Non-pigmented ciliary epithelial cell (primary cell): Measurements from ENCODE around the gene ACTR3C.
"Not testable (repeated sequence)": the region's sequence is repeated elsewhere in the genome, so short reads cannot be mapped to it uniquely, and the experiment has no call there.

ENCODE experiments used
- DNase-seq: peaks from one replicate; pipeline ENCODE4 v3.0.0-alpha.2; 2010; ENCODE audit warnings: low read depth

Gene ACTR3C

DNA sequence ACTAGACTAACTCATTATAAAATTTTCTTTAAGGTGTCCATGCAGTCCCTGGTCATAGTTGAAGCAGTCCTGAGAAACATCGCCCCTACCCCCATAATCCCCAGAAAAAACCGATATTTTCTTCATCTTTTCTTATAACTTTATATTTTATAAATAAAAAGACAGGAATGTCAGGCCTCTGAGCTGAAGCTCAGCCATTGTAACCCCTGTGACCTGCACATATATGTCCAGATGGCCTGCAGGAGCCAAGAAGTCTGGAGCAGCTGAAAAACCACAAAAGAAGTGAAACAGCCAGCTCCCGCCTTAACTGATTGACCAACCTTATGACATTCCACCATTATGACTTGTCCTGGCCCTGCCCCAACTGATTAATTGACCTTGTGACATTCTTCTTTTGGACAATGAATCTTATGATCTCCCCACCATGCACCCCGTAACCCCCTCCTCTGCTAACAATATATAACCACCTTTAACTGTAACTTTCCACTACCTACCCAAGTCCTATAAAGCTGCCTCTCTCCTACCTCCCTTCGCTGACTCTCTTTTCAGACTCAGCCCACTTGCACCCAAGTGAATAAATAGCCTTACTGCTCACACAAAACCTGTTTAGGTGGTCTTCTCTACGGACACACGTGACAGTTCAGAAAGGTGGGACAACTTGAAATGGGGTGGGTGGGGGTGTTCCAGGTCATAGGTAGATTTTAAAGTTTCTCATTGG lies 10.5 kb downstream of the ACTR3C start:
- not testable (repeated sequence) for DNase-seq

DNA sequence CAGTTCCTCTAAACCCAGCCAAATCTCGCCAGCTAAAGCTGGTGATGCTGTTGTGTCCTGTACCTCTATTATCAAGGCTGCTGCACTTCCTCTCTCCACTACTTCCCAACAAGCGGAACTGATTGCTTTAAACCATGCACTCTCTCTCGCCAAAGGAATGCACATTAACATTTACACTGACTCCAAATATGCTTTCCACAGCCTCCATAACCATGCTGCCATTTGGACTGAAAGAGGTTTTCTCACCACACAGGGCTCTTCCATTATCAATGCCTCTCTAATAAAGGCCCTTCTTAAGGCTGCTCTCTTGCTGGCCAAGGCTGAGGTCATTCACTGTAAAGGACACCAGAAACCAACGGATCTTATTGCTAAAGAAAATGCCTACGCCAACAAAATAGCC lies 11.6 kb downstream of the ACTR3C start:
- DNase-seq, result no peak

DNA sequence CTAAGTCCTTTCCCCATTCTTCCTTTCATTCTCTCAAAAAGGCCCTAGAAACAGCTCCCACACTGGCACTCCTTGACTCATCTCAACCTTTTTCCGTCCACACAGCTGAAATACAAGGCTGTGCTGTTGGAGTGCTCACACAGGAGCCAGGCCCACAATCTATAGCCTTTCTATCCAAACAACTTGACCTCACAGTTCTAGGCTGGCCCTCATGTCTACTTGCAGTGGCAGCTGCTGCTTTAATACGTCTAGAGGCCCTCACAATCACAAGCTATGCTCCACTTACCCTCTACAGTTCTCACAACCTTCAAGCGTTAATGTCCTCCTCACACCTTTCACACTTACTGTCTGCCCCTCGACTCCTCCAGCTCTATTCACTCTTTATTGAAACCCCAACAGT lies 12.2 kb downstream of the ACTR3C start:
- no peak for DNase-seq

DNA sequence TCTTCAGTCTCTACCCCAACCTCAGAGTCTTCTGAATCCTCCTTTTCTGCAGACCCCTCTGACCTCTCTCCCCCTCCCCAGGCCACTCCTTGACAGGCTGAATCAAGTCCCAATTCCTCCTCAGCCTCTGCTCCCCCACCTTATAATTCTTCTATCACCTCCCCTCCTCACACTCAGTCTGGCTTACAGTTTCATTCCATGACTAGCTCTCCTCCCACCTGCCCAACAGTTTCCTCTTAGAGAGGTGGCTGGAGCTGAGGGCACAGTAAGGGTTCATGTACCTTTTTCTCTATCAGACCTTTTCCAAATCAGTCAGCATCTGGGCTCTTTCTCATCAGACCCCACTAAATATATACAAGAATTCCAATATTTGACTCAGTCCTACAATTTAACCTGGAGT lies 14.8 kb downstream of the ACTR3C start:
- DNase-seq, result no peak

DNA sequence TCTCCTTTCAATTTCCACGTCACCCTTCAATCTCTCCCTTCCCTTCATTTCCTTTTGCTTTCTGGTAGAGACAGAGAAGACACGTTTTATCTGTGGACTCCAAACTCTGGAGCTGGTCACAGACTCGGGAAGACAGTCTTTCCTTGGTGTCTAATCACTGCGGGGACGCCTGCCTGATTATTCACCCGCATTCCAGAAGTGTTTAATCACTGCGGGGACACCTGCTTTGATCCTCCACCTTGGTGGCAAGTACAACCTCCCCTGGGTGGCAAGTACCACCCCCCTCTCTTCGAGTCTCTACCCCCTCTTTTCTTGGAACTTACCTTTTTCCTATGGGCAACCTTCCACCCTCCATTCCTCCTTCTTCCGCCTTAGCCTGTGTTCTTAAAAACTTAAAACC lies 15.4 kb downstream of the ACTR3C start:
- no peak for DNase-seq

DNA sequence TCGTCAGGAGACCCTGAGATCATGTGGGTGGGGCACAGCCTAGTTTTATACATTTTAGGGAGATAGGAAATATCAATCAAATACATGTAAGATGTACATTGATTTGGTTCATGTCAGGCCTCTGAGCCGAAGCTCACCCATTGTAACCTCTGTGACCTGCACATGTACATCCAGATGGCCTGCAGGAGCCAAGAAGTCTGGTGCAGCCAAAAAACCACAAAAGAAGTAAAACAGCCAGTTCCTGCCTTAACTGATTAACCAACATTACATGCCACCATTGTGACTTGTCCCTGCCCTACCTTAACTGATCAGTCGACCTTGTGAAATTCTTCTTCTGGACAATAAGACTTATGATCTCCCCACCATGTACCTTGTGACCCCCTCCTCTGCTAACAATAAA lies 16.2 kb downstream of the ACTR3C start:
- no peak for DNase-seq

DNA sequence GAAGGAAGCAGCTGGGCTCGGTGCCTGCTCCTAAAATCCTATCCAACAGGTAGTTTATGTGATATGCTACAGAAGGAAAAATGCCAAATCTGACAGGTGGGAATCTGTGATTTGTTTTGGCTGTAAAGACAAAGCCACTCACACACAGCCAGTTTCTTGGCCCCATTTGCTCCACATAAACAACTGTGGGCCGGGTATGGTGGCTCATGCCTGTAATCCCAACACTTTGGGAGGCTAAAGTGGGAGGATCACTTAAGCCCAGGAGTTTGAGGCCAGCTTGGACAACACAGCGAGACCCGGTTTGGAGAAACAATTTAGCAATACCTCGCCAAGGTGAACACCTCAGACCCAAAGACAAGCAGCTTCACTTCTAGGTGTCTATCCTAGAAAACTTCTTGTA lies 17.0 kb downstream of the ACTR3C start:
- not testable (repeated sequence) for DNase-seq

DNA sequence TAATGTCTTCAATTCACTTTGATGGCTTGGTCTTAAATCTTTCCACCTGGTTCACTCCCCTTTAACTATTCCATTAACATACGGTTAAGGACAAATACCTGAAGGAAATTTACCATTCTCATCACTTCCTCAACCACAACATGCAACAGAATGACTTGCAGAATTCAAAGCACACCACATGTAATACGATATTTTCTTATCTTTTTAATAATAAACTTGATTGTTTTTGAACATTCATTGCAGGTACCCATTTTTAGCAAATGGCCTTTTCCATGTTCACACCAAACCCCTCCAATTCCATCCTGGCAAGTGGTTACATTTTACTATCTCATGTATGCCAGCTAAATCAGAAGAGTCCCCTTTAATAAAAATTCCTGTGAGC lies 17.5 kb downstream of the ACTR3C start:
- DNase-seq, result not testable (repeated sequence)

DNA sequence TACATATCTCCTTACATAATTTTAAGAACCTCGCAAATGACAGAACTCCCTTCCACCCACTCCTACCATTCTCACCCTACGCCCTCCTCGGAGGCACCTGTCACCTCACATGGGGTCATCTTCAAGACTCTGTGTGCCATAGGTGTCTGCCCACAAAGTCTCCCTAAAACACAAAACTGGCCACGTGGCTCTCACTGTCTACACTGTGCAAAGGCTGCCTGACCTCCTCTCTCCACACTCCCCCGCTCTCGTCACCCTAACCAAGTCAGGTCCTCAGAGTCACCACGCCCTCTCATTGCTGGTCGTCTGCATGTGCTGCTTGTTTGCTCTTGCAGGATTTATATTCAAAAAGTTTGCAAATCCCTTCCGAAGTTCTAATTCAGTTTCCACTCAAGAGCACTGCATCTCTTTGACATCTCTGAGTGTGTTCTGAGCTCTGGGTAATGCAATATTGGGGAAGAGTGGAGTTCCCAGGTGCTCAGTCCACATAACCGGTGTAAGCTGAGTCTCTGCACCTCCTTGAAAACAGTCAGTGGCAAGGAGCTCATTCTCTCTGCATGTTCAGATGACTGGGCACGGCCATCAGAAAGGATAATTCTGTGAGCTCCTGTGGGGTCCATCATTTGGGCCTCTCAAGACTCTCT lies 18.0 kb downstream of the ACTR3C start:
- DNase-seq, result not testable (repeated sequence)

DNA sequence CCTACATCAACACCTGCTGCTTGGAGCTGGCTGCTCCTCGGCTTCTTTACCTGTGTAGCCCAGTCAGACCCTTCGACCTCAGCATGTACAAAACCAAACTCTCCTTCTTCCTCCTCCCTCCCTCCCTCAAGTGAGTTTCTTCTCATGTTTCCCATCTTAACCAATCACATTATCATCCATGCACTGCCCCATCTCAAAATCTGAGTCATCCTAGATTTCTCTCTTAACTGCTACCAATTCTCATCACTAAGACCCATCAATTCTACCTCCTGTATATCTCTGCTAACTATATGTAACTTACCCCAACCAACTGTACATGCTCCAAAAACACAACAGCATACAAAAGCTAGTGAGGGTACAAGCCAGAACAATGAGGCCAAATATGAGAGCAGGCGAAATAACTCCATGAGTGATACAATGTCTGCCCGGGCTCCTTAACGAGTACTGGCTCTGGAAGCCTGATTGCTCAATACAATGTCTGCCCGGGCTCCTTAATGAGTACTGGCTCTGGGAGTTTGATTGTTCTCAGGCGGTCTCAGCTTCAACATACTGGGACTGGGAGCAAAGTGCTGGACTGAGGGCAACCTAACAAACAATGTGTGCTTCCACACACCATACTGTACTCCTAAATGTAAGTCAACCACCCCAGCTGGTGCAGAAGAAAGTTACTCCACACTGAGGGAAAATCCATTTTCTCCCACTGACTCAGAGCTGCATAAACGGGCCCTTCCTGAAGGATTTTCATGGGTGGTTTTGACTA lies 18.7 kb downstream of the ACTR3C start:
- DNase-seq, result not testable (repeated sequence)

DNA sequence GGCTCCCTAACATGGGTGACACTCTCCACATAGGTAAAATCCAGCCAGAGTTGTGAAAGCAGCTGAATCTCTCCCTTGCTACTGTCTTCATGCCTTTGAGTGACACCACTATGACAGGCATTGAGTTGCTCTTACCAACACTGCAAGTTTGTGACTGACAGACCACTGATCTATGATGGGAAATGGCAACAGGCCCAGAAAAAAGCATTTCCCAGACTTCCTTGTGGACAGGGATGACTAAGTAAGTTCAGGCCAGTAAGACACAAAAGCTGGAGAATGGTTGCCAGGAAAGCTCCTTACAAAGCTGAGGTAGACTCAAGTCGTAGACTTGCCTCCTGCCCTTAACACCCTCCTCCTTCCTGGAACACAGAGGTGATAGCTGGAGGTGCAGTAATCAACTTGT lies 20.4 kb downstream of the ACTR3C start:
- not testable (repeated sequence) for DNase-seq

DNA sequence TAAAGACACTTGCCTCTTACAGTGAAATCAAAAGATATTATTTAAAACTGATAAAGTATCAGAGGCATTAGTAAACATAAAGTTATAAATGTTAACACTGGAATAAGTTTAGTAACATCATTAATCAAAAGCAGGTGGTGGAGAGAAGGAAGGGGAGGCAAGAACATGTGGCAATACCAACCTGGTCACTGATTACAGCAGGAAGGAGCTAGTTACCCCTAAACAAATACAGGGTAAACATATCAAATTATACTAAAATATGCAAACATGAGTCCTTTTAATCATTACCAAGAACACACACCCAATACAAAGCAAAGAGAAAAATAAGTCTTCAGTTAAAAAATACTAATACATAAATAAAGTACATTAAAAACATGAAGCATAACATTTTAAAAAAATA lies 25.4 kb downstream of the ACTR3C start:
- not testable (repeated sequence) for DNase-seq

DNA sequence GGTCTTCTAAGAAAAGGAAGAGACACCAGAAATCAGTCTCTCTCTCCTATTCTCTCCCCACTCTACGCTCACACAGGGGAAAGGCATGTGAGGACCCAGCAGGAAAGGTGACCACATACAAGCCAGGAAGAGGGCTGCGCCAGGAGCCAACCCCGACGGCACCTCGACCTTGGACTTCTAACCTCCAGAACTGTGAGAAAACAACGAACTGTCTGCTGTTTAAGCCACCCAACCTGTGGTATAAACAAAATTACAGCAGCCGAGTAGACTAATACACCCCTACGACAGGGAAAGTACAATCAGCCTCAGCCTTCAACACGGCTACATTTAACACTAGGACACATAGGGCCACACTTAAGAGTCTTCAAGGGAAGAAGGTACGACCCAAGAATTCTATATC lies 26.5 kb downstream of the ACTR3C start:
- not testable (repeated sequence) for DNase-seq

DNA sequence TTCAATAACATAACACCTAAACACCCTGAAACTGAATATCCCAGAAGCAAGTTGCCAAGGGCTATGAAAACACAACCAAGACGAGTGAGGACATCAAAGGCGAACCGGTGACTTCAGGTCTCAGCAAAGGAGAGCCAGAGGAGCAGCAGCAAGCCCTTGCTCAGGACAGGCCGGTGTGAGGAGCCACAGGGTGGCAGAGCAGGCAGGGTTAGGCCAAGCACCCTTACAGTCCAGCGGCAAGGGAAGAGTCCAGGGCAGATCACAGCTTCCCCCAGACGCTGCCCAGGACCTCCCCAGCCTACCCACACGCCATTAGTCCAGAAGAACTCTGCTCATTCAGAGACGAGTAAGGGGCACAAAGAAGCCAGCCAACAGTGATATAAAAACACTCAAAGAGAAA lies 27.7 kb downstream of the ACTR3C start:
- DNase-seq, result not testable (repeated sequence)

DNA sequence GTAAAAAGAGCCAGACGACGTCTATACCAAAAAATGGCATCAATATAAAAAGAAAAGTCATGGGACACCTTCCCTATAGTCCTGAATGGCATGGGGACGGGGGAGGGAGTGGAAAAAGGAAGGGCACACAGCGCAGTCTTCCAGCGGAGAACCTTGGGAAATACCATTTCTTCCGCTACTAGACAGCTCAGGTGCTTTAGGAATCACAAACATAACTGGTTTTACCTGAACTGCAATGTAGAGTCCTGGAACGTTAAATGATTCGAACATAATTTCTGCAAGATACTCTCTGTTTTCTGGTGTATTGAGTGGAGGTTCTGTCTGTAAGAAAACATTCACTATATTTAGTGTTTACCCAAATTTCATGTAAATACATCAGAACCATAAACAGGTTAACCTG lies 28.3 kb downstream of the ACTR3C start:
- not testable (repeated sequence) for DNase-seq

DNA sequence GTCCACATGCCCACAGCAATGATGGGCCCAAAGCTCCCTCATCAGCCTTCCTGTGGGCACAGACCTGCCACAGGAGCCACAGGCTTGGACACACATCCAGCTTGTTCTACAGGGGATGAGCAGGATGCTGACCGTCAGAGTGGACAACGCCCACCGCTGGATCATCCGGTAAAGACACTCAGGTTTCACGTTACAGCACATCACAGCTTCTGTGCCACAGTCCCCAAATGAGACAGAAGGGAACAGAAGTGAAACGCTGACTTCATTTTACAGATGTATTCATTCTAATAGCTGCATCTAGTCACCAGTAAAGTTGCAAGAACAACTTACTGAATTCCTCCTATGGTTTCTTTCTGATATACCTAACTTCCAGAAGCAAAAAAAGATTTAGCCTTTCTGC lies 33.0 kb downstream of the ACTR3C start:
- not testable (repeated sequence) for DNase-seq

DNA sequence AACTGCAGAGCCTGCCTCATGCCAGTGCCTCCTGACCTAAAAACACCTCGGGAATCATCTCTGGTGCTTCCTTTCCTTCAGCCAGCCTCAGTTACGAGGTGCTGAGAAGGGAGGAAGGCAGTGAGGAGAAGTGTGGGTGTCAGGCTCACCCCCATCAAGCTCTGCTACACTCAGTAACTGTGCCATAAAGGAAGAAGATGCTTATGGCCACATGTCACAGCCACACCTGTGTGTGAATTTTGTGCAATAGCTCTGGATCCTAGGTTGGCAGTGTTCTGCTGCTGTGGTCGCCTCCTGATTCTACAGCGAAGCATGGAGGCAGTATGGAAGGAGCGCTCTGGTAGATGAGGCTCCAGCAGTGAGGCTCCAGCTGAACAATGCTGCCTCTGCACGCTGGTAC lies 34.5 kb downstream of the ACTR3C start:
- not testable (repeated sequence) for DNase-seq

DNA sequence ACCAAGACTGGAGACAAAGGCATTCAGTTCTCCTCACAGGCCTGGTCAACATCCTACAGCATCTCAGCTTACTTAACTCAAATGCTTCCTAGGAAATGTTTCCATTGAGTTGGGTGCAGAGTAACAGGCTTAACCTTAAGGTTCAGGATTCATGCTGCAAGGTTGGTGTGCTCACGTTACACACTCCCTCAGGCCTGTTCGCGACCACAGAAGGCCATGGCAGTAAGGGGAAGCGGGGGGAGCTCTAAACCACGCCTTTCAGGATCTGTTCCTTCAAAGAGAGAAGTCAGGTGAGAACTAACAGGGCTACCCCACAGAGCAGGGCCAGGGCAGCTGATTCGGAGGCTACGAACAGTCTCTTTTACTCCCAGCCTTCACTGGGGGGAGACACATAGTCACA lies 35.5 kb downstream of the ACTR3C start:
- not testable (repeated sequence) for DNase-seq

DNA sequence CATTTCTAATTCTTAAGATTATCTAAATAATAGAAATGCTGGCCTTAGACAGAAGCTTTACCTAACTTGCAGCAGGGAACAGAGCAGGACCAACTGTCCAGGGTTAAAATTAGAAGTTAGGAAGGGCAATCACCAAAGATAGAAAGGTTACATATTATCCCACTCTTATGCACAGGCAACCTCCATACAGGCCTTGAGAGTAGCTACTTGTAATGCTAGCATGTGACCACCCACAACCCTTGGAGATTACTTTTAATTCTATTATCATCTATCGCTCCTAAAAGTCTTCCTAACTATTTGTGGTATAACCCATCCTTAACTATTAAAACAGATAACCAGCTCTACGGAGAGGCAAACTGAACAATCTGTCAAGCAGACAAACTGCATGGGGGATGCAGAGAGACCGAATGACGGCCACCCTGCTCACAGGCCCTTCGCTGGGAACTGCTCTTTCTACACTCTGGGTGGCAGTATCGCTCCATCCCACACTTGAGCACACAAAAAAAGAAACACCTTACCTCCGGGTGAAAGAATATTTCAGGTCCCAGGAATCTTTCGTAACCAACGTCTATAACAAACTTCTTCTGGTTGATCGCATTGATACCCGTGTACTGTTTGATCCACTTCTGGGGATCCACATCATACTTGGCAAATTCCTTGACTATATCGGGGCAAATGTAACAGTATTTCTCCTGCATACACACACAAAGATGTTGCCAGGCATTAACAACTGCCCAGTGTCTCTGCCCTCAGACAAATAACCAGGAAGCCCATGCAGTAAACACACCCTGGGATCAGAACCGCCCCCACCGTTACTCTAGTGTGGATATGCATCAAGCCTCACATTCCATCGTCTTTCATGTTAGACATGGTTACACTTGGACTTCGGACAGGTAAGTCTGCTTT lies 37.2 kb downstream of the ACTR3C start:
- not testable (repeated sequence) for DNase-seq

DNA sequence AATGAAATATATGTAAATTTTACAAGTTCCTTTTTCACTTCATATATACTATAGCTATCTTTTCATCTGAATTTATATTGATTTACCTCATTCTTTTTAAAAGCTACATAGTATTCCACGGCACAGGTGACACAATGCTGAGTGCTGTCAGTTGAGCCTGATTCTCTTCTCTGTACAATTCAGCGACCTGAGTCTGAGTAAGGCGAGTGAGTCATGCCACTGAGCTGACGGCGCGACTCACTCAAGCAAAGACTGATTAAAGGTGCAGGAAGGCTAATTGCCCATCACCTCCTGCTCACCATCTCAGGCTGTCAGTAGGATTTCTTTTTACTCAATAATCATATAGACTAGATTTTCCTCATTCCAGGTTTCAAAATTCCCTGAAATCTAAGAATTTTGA lies 39.7 kb downstream of the ACTR3C start:
- DNase-seq, result not testable (repeated sequence)

DNA sequence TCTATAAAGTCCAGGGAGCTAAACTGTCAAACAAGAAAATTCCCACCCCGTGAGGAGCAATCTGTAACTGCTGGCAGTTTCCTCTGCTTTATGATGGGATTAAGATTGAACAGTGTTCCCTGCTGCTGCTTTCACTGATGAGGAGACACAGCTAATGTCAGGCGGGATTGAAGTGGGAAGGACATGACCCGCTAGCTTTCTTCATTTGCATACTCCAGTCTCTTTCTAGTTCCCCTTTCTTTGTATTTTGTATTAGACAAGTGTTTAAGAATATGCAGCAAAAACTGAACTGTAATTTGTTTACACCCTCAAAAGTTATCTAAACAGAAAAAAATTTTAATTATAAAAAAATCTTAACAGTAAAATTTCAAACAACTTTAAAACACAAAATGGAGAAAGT lies 40.2 kb downstream of the ACTR3C start:
- DNase-seq, result not testable (repeated sequence)
